ENCODE data around the gene TRAK2.
"Not testable (repeated sequence)": the region's sequence is repeated elsewhere in the genome, so short reads cannot be mapped to it uniquely, and the experiment has no call there.

Gene TRAK2

GRCh38 chr2:201450954-201451291 is 335 bp downstream of the TRAK2 start:
- DNase-seq, result no peak

- no peak for DNase-seq
Observed at GRCh38 chr2:201448701-201449100, 2.6 kb downstream of the TRAK2 start.

GRCh38 chr2:201448061-201448460 is 3.2 kb downstream of the TRAK2 start:
- DNase-seq, result no peak

GRCh38 chr2:201447086-201447485 is 4.2 kb downstream of the TRAK2 start:
- no peak for DNase-seq

- no peak for DNase-seq
Observed at GRCh38 chr2:201444746-201445465, 6.4 kb downstream of the TRAK2 start.

- DNase-seq, result no peak
Observed at GRCh38 chr2:201441409-201441808, 9.8 kb downstream of the TRAK2 start.

GRCh38 chr2:201440182-201440581 is 11.1 kb downstream of the TRAK2 start:
- no peak for DNase-seq

GRCh38 chr2:201439336-201439922 is 11.8 kb downstream of the TRAK2 start:
- DNase-seq, result not testable (repeated sequence)

- DNase-seq, result no peak
Observed at GRCh38 chr2:201436141-201436540, 15.1 kb downstream of the TRAK2 start.

- no peak for DNase-seq
Observed at GRCh38 chr2:201433394-201433995, 17.8 kb downstream of the TRAK2 start.

- no peak for DNase-seq
Observed at GRCh38 chr2:201432621-201433393, 18.5 kb downstream of the TRAK2 start.

- no peak for DNase-seq
Observed at GRCh38 chr2:201432038-201432620, 19.1 kb downstream of the TRAK2 start.

- DNase-seq, result no peak
Observed at GRCh38 chr2:201430839-201431238, 20.4 kb downstream of the TRAK2 start.

- not testable (repeated sequence) for DNase-seq
Observed at GRCh38 chr2:201430322-201430721, 20.9 kb downstream of the TRAK2 start.

- not testable (repeated sequence) for DNase-seq
Observed at GRCh38 chr2:201429835-201430234, 21.4 kb downstream of the TRAK2 start.

GRCh38 chr2:201428366-201428765 is 22.9 kb downstream of the TRAK2 start:
- DNase-seq, result not testable (repeated sequence)

- DNase-seq, result no peak
Observed at GRCh38 chr2:201425952-201426351, 25.3 kb downstream of the TRAK2 start.

GRCh38 chr2:201420442-201421113 is 30.7 kb downstream of the TRAK2 start:
- no peak for DNase-seq

GRCh38 chr2:201419986-201420385 is 31.3 kb downstream of the TRAK2 start:
- DNase-seq, result no peak

- DNase-seq, result no peak
Observed at GRCh38 chr2:201419057-201419635, 32.1 kb downstream of the TRAK2 start.

GRCh38 chr2:201415149-201415548 is 36.1 kb downstream of the TRAK2 start:
- DNase-seq, result no peak

Measured in NK-92 treated with Interleukin-12 subunit alpha and Interleukin-12 subunit beta, amount 100 ng/mL, for 24 hours (cell line).